ENCODE measurements around the gene INSR.

GRCh38 chr19:7088999-7089398 lies 205.2 kb downstream of the INSR start:
- no peak for TF ChIP-seq CTCF (IDR thresholded peaks at IDR 0.05)
- TF ChIP-seq POLR2A (IDR thresholded peaks at IDR 0.05), result no peak
- no peak for TF ChIP-seq EP300 (IDR thresholded peaks at IDR 0.05)
